RPMI7951 (cell line): ENCODE data around the gene ADAMTS18. TPM values are rescaled to one million over a fixed set of nuclear protein-coding genes. Genes with fewer than 3 reads are reported as not detected.
A peak's percentile ranks its signal among the peaks of the same experiment; 100 is the strongest.
"Not testable (repeated sequence)": the region's sequence is repeated elsewhere in the genome, so short reads cannot be mapped to it uniquely, and the experiment has no call there.

Experiments used
- DNase-seq: peaks from one replicate; pipeline ENCODE4 v3.0.0-alpha.2; 2012; ENCODE audit warnings: low read depth
- total RNA-seq: library from RNA; depleted of rRNA; stranded (reverse); fragments of >200 nt; shearing (Covaris generic); gene quantifications from 2 replicates; pipeline ENCODE4 v1.2.3, GENCODE V29; 2014

Gene ADAMTS18
- total RNA-seq, 1 experiment from 2014 or later: not detected

GRCh38 chr16:77288222-77288621, 146.6 kb downstream of the ADAMTS18 start:
- DNase-seq: peak; percentile 58

DNA sequence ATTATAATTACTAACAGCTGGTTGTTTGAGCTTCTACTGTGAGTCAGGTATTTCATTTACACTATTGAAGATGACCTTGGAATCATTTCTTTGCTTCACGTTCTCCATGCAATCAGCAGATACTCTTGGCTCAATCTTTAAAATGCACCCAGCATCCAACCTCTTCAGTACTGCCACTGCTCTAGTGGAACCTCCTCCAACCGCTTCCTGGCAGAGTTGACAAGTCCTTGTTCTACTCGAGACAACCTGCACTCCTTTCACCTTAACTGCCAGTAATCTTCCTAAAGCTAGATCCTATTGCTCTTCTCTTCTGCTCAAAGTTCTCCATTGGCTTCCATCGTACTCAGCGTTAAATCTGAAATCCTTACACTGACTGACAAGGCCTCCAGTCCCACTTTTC, 149.2 kb downstream of the ADAMTS18 start:
- DNase-seq: no peak

GRCh38 chr16:77282345-77282744, 152.5 kb downstream of the ADAMTS18 start:
- DNase-seq: no peak

DNA sequence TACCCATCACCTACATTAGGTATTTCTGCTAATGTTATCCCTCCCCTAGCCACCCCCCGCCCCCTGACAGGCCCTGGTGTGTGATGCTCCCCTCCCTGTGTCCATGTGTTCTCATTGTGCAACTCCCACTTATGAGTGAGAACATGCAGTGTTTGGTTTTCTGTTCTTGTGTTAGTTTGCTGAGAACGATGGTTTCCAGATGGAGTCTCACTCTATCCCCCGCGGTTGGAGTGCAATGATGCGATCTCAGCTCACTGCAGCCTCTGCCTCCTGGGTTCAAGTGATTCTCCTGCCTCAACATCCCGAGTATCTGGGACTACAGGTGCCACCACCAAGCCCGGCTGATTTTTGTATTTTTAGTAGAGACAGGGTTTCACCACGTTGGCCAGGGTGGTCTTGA, 155.5 kb downstream of the ADAMTS18 start:
- not testable (repeated sequence) for DNase-seq

- no peak for DNase-seq
These were observed 157.3 kb downstream of the ADAMTS18 start for GRCh38 chr16:77277571-77277970.

GRCh38 chr16:77277141-77277540, 157.7 kb downstream of the ADAMTS18 start:
- DNase-seq: no peak

DNA sequence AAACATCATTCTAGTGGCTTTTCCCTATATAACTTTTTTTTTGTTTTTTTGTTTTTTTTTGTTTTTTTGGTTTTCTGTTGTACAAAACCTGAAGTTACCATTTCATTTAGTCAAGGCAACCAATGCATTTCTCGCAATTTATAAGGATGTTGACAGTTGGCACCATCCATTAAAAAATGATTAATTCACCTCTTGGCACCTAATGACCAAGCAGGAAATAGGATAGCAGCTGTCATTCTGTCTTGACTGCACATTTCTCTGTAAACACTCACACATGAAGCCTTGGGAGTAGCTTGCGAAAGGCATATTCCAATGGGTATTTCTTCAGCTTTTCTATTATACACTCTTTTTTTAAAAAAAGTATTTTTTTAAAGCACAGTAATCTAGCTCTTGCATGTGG, 158.2 kb downstream of the ADAMTS18 start:
- DNase-seq: no peak

DNA sequence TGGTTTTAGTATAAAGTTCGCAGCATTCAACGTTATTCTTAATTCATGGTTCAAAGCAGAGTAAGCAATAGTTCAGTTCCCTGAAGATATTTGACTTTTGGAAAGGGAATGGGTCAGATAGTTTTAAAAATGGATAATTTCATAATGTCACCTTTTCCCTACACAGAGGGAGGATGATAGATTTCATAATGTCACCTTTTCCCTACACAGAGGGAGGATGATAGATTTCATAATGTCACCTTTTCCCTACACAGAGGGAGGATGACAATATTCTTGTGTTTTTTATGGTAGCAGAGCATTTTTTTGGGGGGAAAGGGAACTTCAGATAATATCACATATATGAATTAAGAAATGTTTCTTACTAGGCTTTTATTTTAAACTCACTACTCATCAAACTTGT, 159.5 kb downstream of the ADAMTS18 start:
- DNase-seq: not testable (repeated sequence)

GRCh38 chr16:77273815-77274214, 161.0 kb downstream of the ADAMTS18 start:
- peak; percentile 62 for DNase-seq

DNA sequence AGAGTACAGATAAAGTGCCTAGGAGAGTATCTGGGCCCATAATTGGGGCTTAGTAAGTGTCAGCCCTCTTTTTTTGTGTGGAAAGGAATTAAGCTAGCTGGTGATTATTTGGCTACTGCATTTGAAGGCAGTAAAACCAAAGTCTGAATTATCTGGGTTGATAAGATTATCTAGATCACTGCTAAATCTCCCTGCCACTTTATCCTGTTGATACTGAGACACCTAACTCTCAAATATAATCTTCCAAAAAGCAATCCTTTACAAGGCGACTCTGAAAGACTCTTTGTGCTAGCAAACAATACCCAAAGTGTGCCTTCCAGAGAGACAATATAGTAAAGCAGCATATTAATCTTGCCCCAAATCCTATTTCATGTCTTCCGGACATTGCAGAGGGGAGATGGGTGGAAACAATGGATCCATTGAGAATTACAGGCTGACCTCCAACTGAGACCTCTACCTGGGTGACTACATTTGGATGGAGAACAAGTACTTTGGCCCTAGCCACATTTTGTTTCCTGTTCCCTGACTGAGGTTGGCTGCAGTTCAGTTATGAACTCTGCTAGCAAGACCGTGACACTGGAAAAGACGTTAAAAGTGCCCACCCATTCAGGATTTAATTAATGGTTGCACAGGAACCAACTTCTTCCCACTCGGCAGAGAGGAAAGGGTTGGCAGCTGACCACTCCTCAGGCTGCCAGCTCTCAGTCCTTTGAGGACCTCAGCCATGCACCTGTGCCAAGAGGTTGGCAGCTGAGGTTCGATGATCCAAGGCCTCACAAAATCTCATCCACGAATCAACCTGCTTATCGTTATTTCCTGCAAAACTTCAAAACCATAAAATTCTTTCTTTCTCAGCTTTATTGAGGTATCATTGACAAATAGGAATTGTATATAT, 163.1 kb downstream of the ADAMTS18 start:
- DNase-seq: no peak

DNA sequence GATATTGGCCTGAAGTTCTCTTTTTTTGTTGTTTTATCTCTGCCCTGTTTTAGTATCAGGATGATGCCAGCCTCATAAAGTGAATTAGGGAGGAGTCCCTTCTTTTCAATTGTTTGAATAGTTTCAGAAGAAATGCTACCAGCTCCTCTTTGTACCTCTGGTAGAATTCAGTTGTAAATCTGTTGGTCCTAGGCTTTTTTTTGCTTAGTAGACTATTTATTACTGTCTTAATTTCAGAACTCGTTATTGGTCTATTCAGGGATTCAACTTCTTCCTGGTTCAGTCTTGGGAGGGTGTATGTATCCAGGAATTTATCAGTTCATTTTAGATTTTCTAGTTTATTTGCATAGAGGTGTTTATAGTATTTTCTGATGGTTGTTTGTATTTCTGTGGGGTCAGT, 168.6 kb downstream of the ADAMTS18 start:
- not testable (repeated sequence) for DNase-seq

DNA sequence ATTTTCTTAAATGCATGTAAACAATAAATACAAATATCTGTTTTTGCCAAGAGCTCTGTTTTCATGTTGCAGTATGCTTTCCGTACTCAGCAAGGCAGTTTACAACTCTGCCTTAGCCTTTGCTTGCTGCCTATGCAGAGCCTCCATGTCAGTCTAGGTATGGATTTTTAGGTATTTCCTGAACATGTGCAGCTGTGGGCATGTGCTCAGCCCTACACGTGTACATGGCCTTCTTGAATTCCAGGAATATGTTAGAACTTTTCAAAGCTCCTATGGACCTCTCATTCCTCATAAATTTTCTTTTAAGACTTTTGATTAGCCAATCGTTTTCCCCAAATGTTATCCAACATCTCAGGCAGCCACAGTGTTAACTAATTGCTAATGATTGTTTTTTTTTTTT, 171.9 kb downstream of the ADAMTS18 start:
- DNase-seq: no peak

- DNase-seq: no peak
These were observed 184.4 kb downstream of the ADAMTS18 start for GRCh38 chr16:77250400-77250799.

GRCh38 chr16:77246150-77246549, 188.7 kb downstream of the ADAMTS18 start:
- DNase-seq: no peak

- not testable (repeated sequence) for DNase-seq
These were observed 192.4 kb downstream of the ADAMTS18 start for GRCh38 chr16:77242471-77242870.

- no peak for DNase-seq
These were observed 196.2 kb downstream of the ADAMTS18 start for GRCh38 chr16:77238593-77238992.

DNA sequence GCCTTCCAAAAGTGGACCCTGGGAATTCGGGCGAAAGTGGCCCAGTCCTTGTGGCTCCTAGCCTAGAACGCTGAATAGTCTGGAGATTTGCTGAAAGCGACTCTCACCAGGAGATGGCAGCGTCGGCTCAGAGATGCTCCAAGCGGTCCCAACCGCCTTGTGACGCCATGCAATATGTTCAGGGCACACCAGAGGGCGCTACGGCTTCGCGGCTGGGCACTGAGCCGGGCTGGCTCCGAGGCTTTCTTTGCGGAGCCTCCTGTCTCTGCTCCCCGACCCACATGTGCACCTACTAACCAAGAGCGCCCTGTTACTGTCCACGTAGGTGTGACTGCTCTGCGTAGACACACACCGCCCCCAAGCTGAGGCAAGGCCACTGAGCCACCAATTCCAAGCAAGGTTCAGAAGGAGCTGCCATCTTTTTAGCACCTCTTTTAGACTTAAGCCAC, 198.7 kb downstream of the ADAMTS18 start:
- DNase-seq: peak; percentile 68

GRCh38 chr16:77234611-77235010, 200.2 kb downstream of the ADAMTS18 start:
- DNase-seq: peak; percentile 31

GRCh38 chr16:77233799-77234519, 200.9 kb downstream of the ADAMTS18 start:
- no peak for DNase-seq
